AML-193 (cell line): Measurements from ENCODE around the gene ASXL3.

Experiments
- DNase-seq, 2 experiments: peaks; one replicate each; lab custom pipeline; 2025; lab: John Stamatoyannopoulos, UW

Gene ASXL3

DNA sequence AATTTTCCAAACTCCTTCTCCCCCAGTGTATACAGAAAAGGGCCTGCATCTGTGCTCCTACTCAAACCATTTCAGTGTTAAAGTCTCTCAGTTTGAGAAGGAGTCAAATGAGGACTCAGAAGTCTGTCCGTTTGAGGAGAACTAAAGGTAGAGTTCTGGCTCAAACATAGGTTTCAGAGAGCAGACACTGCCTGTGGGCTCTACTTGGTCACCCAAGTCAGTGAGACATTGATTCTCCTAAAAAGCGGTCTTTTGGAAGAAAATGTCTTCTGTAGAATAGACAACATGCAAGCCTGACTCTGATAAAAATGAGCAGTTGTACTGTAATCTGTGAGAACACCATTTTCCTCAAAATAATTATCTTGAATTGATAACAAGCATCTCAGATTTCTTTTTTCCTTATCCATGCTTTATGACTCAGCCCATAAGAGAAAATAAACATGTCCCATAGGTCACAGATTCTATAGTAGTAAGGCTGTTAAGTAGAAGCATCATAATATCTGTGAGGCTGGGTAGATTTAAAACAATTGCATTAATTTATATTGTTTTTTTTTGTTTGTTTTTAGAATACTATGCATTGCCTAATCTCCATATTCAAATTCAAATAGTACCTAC lies 82.8 kb downstream of the ASXL3 start:
- DNase-seq, result no peak

GRCh38 chr18:33664241-33664874 lies 86.3 kb downstream of the ASXL3 start:
- DNase-seq, result no peak

- no peak for DNase-seq
Measured at GRCh38 chr18:33665187-33665586, 87.2 kb downstream of the ASXL3 start.

DNA sequence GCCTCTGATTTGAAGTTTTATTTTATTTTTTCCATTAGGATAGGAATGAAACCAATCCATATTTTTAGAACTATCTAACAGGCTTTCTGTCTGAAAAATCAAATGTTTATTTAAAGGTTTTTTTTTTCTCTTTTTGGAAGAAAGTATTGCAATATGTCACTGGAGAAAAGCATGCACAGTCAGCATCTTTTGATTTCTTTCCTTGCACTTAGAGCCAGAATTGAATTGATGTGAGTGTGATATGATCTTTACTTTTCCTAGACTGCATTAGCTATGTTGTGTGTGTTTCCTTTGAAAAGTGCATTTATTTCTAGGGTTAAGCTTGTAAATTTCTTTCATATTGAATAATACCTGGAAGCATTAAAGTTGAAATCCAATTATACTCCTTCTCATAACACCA lies 87.6 kb downstream of the ASXL3 start:
- no peak for DNase-seq

DNA sequence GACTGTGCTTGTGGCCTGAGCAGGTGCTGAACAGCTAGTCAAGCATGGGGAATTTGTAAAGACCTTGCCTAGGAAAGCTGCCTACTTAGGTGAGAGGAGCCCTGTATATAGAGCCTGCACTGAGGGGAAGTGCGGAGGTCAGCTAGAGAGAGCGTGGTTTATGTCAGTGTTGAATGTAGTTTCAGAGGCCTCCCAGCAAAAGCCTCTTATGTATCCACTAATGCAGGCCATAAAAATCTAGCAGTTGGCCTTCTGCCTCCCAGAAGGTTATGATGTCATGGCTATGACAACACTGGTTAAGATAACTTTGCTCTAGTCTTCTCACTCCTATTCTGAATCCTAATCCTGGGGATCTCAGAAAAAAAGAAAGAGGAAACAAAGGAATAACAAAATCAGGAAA lies 88.9 kb downstream of the ASXL3 start:
- DNase-seq, result no peak

DNA sequence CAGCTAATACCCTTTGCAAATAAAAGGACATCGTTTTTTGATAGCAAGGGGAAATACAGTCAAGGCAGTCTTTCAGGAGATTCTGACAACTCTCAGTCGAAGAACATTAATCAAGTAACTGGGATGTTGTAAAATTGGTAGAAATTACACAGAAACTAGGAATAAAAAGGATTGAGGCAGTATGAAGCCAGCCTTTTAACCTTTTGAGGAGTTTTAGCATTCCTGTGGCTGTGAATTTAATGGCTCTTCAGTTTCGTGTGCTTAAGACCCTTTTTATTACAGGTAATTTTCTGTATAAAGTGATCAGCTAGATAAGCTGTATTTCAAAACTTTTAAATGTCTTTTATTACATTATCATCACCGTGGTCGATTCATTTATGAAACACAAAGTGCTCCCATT lies 91.6 kb downstream of the ASXL3 start:
- DNase-seq, result no peak

DNA sequence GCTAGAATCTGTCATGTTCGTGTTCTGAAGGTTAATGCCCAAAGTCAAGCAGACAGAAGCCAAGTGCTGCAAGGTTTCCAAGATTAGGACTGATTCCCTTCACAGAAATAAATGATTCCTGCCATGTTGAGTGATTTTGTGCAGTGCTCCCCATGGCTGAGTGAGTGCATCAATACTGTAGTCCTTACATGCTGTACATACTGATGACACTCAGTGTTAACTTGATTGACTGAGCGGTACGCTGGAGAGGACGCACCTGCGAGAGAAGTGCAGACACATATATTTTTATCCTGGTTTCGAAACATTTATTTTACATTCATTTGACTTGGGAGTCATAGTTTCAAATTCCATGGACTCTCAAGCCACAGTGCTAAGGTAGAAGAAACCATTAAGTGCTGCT lies 92.0 kb downstream of the ASXL3 start:
- DNase-seq, result no peak

- no peak for DNase-seq
Measured at GRCh38 chr18:33673689-33674088, 95.7 kb downstream of the ASXL3 start.

DNA sequence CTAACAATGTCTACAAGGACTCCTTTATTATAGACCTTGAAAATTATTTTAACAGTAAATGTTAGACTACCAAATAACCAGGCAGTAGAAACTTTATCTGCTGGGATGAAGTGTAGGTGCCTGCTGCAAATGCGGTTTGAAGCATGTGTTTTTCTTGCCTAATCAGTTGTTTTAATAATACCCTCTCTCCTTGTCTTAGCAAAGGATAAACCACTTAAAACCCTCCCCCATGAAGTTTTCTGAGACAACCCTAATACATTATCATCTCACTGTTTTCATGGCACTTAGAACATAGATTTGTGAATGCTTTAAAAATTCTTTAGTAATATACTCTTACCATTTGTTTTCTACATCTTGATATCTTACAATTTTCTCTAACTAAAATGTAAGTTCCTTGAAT lies 98.6 kb downstream of the ASXL3 start:
- no peak for DNase-seq

DNA sequence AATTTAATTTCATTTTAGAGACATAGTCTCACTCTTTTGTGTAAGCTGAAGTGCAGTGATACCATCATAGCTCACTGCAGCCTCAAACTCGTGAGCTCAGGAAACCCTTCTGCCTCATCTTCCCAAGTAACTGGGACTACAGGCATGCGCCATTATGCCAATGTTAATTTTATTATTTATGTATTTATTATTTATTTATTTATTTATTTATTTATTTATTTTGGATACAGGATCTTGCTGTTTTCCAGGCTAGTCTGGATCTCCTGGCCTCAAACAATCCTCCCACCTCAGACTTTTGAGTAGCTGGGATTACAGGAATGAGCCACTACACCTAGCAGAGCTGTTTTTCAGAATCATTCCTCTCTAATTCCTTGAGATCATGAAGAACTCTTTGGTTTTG lies 99.9 kb downstream of the ASXL3 start:
- DNase-seq, result no peak

DNA sequence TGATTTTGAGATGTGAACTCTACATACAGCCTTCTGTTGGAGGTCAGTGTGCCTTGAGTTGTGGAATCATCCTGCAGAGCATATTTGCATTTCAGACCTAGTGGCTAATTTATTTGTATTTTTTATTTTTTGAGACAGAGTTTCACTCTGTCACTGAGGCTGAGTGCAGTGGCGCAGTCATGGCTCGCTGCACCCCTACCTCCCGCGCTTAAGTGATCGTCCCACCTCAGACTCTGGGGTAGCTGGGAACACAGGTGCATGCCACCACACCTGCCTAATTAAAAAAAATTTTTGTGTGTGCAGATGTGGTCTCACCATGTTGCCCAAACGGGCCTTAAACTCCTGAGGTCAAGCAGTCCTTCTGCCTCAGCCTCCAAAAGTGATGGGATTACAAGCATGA lies 104.4 kb downstream of the ASXL3 start:
- no peak for DNase-seq

GRCh38 chr18:33694593-33694992 lies 116.6 kb downstream of the ASXL3 start:
- no peak for DNase-seq

DNA sequence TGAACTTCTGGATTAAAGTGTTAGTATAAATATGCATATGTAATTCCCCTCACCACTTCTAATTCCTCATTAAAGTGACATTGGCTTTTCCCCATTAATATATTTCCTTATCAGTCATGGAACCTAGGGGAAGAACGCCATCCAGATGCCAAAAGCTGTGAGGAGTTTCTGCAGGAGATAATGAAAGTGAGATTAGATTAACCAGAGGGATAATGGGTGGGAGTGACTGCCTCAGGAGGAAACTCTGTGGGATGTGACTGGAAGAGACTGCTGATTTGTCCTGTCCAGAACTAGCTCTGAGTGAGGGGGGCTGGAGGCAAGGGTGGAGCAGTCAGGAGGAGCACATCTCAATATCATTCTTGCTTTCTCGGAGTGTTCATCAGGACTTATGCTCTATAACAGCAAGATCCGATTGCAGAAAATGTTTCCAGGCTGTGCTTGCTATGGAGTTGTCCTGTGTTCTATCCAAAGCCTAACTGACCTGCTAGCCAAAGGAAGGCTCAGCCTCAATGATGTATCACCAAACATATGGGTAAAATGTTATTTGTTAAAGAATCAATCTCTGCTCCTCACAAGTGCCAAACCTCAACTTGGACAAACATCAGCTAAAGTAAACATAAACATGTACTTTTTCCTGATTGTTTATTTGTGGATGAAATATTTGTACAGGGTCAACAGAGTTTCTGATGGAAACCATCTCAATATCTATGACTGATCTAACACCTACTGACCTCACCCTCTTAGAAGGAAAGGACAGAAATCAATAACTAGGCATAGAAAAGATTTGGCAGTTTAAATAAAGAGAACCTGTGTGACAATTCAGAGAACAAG lies 118.5 kb downstream of the ASXL3 start:
- DNase-seq, result no peak

GRCh38 chr18:33697498-33697897 lies 119.5 kb downstream of the ASXL3 start:
- DNase-seq, result no peak

- no peak for DNase-seq
Measured at GRCh38 chr18:33699372-33699771, 121.4 kb downstream of the ASXL3 start.

DNA sequence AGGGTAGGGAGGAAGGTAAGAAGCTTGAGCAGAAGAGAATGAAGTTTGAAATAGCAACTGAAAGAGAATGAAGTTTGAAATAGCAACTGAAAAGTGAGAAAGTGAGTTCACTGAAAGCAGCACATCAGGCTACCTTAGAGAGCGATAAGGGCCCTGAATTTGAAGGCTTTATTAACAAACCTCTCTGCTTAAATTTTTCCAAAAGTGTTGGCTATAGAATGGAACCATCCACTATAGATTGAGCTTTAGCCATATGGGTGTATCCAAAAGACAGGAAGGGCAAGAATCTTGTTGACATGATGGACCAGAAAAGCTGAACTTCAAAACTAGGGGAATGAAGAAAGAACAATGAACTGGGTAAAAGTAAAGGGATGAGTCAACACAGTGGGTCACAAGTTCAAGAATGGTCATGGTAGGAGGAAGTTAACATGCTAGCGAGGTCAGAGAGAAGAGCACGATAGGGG lies 122.5 kb downstream of the ASXL3 start:
- DNase-seq, result no peak

DNA sequence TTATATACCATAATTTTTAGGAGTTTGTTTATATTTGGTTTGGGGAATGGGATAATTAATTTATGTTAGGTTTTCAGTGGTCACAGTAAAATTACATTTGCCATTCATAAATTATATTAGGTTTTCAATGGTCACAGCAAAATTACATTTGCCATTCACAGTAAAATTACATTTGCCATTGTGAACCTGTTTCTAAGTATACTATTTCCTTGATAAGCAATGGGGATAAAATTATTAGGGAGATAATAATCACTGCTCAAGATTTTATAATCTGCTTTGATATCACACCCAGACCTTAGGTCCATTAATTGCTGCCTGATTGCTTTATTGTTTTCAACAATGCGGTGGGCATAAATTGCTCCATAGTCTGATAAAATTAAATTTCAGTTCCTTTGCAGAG lies 124.6 kb downstream of the ASXL3 start:
- no peak for DNase-seq

DNA sequence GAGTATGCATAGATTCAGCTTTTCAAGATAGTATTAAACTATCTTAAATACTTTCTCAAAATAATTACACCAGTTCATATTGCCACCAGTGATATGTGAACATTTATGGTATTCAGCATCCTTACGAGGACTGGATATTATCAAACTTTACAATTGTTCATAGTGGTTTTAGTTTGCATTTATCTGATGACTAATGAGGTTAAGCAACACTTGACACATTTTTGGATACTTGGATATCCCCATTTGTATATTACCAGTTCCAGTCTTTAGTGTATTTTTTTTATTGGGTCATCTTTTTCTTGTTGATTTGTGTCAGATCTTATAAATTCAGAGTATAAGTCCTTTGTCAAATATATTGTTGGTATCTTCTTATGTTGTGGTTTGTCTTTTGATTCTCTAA lies 128.4 kb downstream of the ASXL3 start:
- no peak for DNase-seq

DNA sequence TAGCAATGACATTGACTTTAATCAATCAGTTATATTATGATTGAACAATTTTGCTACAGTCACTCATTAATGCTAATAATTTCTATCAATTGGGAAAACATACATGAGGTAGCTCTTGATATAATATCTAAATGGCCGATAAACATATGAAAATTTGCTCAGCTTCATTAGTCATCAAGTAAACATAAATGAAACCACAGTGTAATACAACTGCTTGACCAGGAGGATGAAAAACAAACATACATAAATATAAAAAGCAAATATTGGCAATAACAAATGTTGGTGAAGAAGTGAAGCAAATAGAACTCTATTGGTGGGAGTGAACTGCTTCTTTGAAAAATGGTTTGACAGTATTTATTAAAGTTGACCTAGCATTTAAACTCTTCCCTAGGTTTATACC lies 130.9 kb downstream of the ASXL3 start:
- DNase-seq, result no peak

DNA sequence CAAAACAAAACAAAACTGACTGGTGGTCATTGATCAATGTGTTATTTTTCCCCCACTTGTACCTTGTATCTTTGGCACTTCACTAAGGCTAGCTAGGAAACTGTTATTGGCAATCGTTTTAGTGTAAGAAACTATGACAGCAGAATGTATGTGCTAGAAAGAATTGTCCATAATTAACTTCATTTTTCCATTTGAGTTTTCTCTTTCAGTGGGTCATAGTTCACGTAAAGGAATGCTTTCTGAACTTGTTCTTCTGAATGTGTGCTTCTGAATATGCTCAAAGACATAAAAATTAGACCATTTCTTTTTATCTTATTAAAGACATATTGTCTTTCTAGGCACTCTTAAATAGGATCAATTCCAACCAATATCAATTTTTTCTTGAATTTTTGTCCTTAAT lies 132.2 kb downstream of the ASXL3 start:
- DNase-seq, result no peak

DNA sequence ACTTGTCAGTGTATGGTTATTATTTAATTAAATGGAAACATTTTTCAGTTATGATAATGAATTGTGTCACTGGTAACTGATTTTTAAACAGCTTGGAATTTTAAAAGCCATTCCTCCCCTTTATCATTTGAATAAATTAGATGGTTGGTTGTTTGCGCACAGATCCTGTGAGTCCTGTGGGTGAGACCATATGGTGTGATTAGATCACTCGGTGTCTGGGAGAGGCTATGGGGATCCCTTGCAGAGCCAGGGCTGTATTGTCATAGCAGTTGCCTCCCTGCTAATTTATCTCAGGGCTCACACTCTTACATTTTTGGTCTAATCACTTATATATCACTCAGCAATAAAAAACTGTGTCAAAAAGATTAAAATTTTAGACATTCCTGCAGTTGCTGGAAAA lies 133.5 kb downstream of the ASXL3 start:
- DNase-seq, result no peak

DNA sequence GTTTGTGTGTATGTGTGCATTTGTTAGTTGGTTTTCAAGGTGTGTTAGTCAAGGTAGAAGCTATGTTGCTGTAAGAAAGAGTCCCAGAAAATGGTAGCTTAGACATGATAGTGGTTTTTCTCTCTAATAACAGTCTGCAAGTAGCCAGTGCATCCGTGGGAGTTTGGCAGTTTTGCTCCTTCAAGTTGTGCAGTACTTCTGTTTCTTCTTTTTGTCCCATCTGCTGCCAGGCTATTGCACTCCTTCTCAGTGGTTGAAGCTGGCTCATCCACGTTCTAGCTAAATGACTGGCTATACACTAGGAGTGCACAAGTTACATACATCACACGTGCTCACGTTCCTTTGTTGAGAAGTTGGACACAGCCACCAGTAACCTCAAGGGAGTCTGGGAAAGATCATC lies 134.7 kb downstream of the ASXL3 start:
- no peak for DNase-seq

DNA sequence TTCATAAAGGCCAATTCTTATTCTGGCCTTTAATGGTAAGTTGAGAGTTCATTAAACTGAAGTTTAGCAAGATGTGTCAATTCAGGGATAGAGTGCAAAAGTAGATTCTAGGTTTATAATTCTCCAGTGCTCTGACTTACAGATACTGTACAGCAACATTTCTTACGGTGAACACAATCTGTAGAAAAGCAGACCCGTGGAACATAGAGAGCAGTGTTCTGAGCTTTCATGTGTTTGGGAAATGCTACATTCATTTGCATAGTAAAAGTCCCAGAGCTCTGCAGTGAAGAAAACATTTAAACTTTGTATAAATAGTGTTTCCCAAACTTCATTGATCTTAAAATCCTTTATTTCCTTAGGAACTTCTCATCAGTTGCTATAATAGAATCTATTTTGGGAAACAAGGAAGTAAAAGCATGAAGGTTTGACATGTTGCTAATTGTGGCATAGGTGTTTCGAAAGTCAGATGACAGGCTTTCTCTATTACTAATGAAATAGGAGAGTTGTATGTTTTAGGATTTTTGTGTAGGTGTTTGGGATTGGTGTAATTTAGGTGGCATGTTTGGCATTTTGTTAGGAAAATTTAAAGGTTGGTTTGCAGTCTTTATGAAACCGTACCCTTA lies 138.2 kb downstream of the ASXL3 start:
- no peak for DNase-seq
